Nephron progenitor cell (in vitro differentiated cells): ENCODE measurements around the gene A1BG.
A peak's percentile ranks its signal among the peaks of the same experiment; 100 is the strongest.

Experiments used
- DNase-seq: peaks from one replicate; pipeline ENCODE4 v3.0.0; 2021
- H3K27ac Mint-ChIP-seq: 2 replicates; pipeline ENCODE4 v1.8.0; 2021; ENCODE audit warnings: mild to moderate bottlenecking, moderate library complexity, mixed read lengths
- H3K27me3 Mint-ChIP-seq: 2 replicates; pipeline ENCODE4 v1.8.0; 2021; ENCODE audit warnings: mild to moderate bottlenecking, low read depth, mixed read lengths; ENCODE audit not compliant: poor library complexity
- H3K36me3 Mint-ChIP-seq: 2 replicates; pipeline ENCODE4 v1.8.0; 2021; ENCODE audit warnings: low read depth, mixed read lengths
- H3K4me1 Mint-ChIP-seq: 2 replicates; pipeline ENCODE4 v1.8.0; 2021; ENCODE audit warnings: mixed read lengths
- H3K4me3 Mint-ChIP-seq: 2 replicates; pipeline ENCODE4 v1.8.0; 2021; ENCODE audit warnings: mild to moderate bottlenecking, moderate library complexity, mixed read lengths
- H3K9me3 Mint-ChIP-seq: 2 replicates; pipeline ENCODE4 v1.8.0; 2021; ENCODE audit warnings: mild to moderate bottlenecking, moderate library complexity, mixed read lengths
- TF ChIP-seq, protein P1 (sequence below): fragments of 200-600 bp; sonication (generic); IDR thresholded peaks from 2 replicates; pipeline ENCODE4 v1.5.0; 2021; ENCODE audit warnings: antibody characterized with exemption

Gene A1BG

DNA sequence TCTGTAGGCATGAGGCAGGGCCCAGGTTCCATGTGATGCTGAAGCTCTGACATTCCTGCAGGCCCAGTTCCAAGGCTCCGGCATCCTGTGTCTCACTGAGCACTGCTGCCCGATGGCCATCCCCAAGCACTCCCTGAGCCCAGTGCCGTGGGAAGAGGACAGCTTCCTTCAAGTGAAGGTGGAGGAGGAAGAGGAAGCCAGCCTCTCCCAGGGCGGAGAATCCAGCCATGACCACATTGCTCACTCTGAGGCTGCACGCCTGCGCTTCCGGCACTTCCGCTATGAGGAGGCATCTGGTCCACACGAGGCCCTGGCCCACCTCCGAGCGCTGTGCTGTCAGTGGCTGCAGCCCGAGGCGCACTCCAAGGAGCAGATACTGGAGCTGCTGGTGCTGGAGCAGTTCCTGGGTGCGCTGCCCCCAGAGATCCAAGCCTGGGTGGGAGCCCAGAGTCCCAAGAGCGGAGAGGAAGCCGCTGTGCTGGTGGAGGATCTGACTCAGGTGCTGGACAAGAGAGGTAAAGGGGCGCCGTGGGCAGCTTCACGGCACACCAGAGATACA, 18.5 kb downstream of the A1BG start:
- Mint-ChIP-seq H3K4me1 (peaks cover 8% of the 10 kb centered on the region), H3K36me3 (peaks cover 43% of the 10 kb centered on the region), H3K9me3 (no peaks in the 10 kb centered on the region), H3K27ac (no peak overlapping the region), H3K4me3 (no peak overlapping the region), H3K27me3 (peaks cover 3% of the 10 kb centered on the region)
- TF ChIP-seq, protein P1, sequence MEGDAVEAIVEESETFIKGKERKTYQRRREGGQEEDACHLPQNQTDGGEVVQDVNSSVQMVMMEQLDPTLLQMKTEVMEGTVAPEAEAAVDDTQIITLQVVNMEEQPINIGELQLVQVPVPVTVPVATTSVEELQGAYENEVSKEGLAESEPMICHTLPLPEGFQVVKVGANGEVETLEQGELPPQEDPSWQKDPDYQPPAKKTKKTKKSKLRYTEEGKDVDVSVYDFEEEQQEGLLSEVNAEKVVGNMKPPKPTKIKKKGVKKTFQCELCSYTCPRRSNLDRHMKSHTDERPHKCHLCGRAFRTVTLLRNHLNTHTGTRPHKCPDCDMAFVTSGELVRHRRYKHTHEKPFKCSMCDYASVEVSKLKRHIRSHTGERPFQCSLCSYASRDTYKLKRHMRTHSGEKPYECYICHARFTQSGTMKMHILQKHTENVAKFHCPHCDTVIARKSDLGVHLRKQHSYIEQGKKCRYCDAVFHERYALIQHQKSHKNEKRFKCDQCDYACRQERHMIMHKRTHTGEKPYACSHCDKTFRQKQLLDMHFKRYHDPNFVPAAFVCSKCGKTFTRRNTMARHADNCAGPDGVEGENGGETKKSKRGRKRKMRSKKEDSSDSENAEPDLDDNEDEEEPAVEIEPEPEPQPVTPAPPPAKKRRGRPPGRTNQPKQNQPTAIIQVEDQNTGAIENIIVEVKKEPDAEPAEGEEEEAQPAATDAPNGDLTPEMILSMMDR = no peak
- DNase-seq = no peak

DNA sequence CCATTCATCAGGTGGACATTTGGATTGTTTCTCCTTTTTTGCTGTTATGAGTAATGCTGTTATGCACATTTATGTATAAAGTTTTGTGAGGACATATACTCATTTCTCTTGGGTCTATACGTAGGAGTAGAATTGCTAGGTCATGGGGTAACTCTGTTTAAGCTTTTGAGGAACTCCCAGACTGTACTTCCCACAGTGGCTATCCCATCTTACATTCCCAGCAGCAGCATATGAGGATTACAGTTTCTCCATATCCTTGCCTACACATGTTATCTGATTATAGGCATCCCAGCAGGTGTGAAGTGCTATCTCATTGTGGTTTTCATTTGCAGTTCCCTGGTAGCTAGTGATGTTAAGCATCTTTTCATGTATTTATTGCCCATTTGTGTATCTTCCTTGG, 20.6 kb downstream of the A1BG start:
- peaks cover 18% of the 10 kb centered on the region for H3K4me1 Mint-ChIP-seq
- TF ChIP-seq, protein P1 = no peak
- H3K27ac Mint-ChIP-seq = no peak overlapping the region
- no peak overlapping the region for H3K4me3 Mint-ChIP-seq
- no peaks in the 10 kb centered on the region for H3K9me3 Mint-ChIP-seq
- H3K27me3 Mint-ChIP-seq = peaks cover 3% of the 10 kb centered on the region
- no peak for DNase-seq
- H3K36me3 Mint-ChIP-seq = peaks cover 22% of the 10 kb centered on the region

DNA sequence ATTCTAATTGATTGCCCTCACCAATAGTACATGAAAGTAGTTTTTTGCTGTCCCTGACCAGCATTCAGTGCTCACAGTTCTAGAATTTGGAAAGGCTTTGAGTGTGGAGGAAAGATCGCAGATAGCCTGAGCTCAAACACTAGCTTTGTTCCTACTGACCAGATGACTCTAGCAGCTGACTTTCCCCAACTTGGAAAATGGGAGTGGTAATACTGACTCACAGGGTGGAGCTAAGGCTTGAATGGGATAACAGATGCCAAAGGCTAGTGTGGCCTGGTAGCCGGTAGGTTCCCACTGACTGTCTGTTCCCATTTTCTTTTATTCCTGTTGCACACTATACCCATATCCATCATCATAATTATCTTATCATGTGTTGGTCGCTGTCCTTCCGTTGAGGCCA, 22.8 kb downstream of the A1BG start:
- H3K27me3 Mint-ChIP-seq = peaks cover 3% of the 10 kb centered on the region
- DNase-seq = no peak
- H3K27ac Mint-ChIP-seq = no peak overlapping the region
- H3K4me1 Mint-ChIP-seq = peaks cover 18% of the 10 kb centered on the region
- TF ChIP-seq, protein P1 = no peak
- H3K9me3 Mint-ChIP-seq = no peaks in the 10 kb centered on the region
- peaks cover 11% of the 10 kb centered on the region for H3K36me3 Mint-ChIP-seq
- no peak overlapping the region for H3K4me3 Mint-ChIP-seq

GRCh38 chr19:58328999-58329398, 24.3 kb downstream of the A1BG start:
- peaks cover 3% of the 10 kb centered on the region for H3K27me3 Mint-ChIP-seq
- H3K36me3 Mint-ChIP-seq = peaks cover 2% of the 10 kb centered on the region
- TF ChIP-seq, protein P1 = peak; percentile 52
- no peak overlapping the region for H3K27ac Mint-ChIP-seq
- H3K4me3 Mint-ChIP-seq = peak overlapping the region; percentile 67
- H3K4me1 Mint-ChIP-seq = peaks cover 18% of the 10 kb centered on the region
- no peaks in the 10 kb centered on the region for H3K9me3 Mint-ChIP-seq
- peak; percentile 70 for DNase-seq

DNA sequence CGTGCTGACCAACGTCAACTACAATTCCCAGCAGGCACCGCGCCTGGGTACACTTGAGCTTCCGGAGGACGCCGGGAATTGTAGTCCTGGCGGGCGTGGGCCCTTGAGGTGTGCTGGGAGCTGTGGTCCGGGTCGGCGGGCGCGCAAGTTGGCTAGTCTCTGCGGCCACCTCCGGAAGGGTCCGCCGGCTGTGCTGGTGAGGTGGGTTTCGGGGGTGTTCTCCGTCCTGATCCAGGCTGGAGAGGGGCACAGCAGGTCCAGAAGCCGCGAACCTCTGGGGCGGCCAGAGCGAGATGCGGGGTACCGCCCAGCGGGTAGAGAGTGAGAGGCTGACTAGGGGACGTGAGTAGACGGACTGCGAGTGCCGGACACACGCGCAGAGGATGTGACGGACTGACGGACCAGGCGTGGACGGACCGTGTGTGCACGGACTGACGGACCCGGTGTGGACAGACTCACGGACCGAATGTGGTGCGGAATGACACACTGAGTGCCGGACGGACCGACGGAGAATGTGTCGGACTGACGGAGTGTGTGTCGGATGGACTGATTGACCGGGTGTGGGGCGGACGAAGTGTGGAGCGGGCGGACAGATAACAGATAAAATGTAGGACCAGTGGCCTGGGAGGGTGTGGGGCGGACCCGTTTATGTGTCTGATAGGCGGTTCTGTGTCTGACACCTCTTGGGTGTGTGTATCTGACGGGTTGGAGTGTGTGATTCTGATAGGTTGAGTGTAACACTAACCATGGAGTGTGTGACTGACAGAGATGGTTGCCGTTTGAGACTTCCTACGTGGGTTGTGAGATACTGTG, 26.2 kb downstream of the A1BG start, which contains the start of gene ZSCAN22:
Gene ZSCAN22, plus strand, starts transcription at position 81 of the 813 bp plus-strand sequence. CDS start 7,809 bp downstream, outside the sequence.
- H3K9me3 Mint-ChIP-seq = no peaks in the 10 kb centered on the region
- H3K36me3 Mint-ChIP-seq = peaks cover 13% of the 10 kb centered on the region
- peak; percentile 96 for DNase-seq
- TF ChIP-seq, protein P1 = no peak
- no peak within 1 kb of the TSS for H3K27ac Mint-ChIP-seq
- H3K4me1 Mint-ChIP-seq = peaks cover 18% of the 10 kb centered on the region
- H3K4me3 Mint-ChIP-seq = no peak within 1 kb of the TSS
- peaks cover 3% of the 10 kb centered on the region for H3K27me3 Mint-ChIP-seq
